A549 (cell line): ENCODE data around the gene FGFR1OP2.
"Not testable (repeated sequence)": the region's sequence is repeated elsewhere in the genome, so short reads cannot be mapped to it uniquely, and the experiment has no call there.

Source experiments
- BHLHE40 ChIP-seq: IDR thresholded peaks from 2 replicates; pipeline ENCODE4 v1.6.1; 2012; ENCODE audit warnings: low read depth, low read length, inconsistent platforms
- CBX8 ChIP-seq: fragments of 200-600 bp; sonication (generic); IDR thresholded peaks from 2 replicates; pipeline ENCODE4 v1.6.1; 2016
- CEBPB ChIP-seq, 2 experiments: fragments of >200 bp in 1 of 2; sonication (Bioruptor Twin) in 1 of 2; formaldehyde crosslinking in 1 of 2; IDR thresholded peaks; 2 replicates each; pipeline ENCODE4 v1.6.1; 2012 to 2016
- CTCF ChIP-seq: fragments of >200 bp; sonication (Bioruptor Twin); formaldehyde crosslinking; IDR thresholded peaks from 3 replicates; pipeline ENCODE4 v1.5.1; 2016
- HDAC2 ChIP-seq: fragments of 200-600 bp; sonication (generic); IDR thresholded peaks from 2 replicates; pipeline ENCODE4 v1.6.1; 2016
- JUN ChIP-seq, 2 experiments: fragments of >200 bp; sonication (Bioruptor Twin); formaldehyde crosslinking; IDR thresholded peaks; 2 replicates in 1 of 2; 3 replicates in 1 of 2; pipeline ENCODE4 v1.6.1; 2016 to 2017
- MAX ChIP-seq: IDR thresholded peaks from 2 replicates; pipeline ENCODE4 v1.6.1; 2012
- MAZ ChIP-seq: fragments of 150-350 bp; IDR thresholded peaks from 2 replicates; pipeline ENCODE4 v1.6.1; 2014; ENCODE audit warnings: antibody characterized with exemption, low read depth, low read length, borderline replicate concordance
- POLR2A ChIP-seq: IDR thresholded peaks from 2 replicates; pipeline ENCODE4 v1.6.1; 2012; ENCODE audit warnings: mild to moderate bottlenecking, low read length
- POLR2AphosphoS2 ChIP-seq: conservative IDR thresholded peaks from 2 replicates; pipeline ENCODE4 v1.6.1; 2012; ENCODE audit warnings: low read length, improper control_type of control experiment, inconsistent platforms
- RAD21 ChIP-seq, 2 experiments: fragments of >200 bp in 1 of 2; sonication (Bioruptor Twin) in 1 of 2; formaldehyde crosslinking in 1 of 2; IDR thresholded peaks in 1 of 2; conservative IDR thresholded peaks in 1 of 2; 2 replicates in 1 of 2; 3 replicates in 1 of 2; pipeline ENCODE4 v1.6.1; 2012 to 2018; ENCODE audit warnings: inconsistent platforms in 1 of 2
- RFX5 ChIP-seq: fragments of 450-650 bp; IDR thresholded peaks from 2 replicates; pipeline ENCODE4 v1.7.1; 2014; ENCODE audit warnings: antibody characterized with exemption, mild to moderate bottlenecking, moderate library complexity
- SMC3 ChIP-seq: fragments of >200 bp; sonication (Bioruptor Twin); formaldehyde crosslinking; IDR thresholded peaks from 3 replicates; pipeline ENCODE4 v1.6.1; 2018; ENCODE audit warnings: inconsistent platforms
- TF ChIP-seq, protein P1 (sequence below): fragments of 200-600 bp; sonication (generic); IDR thresholded peaks from 2 replicates; pipeline ENCODE4 v1.6.1; 2016; ENCODE audit warnings: antibody characterized with exemption, mild to moderate bottlenecking, moderate library complexity

DNA sequence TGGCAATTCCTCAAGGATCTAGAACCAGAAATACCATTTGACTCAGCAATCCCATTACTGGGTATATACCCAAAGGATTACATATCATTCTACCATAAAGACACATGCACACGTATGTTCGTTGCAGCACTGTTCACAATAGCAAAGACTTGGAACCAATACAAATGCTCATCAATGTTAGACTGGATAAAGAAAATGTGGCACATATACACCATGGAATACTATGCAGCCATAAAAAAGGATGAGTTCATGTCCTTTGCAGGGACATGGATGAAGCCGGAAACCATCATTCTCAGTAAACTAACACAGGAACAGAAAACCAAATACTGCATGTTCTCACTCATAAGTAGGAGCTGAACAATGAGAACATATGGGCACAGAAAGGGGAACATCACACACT lies 34.9 kb upstream of the FGFR1OP2 start:
- not testable (repeated sequence) for TF ChIP-seq CEBPB (IDR thresholded peaks at IDR 0.05); JUN (IDR thresholded peaks at IDR 0.05); POLR2A; CTCF; SMC3; MAX; BHLHE40; MAZ; POLR2AphosphoS2; RFX5; CBX8; RAD21 (conservative IDR thresholded peaks at IDR 0.05 in 1 of 2, IDR thresholded peaks at IDR 0.05 in 1 of 2); HDAC2
- TF ChIP-seq, protein P1, sequence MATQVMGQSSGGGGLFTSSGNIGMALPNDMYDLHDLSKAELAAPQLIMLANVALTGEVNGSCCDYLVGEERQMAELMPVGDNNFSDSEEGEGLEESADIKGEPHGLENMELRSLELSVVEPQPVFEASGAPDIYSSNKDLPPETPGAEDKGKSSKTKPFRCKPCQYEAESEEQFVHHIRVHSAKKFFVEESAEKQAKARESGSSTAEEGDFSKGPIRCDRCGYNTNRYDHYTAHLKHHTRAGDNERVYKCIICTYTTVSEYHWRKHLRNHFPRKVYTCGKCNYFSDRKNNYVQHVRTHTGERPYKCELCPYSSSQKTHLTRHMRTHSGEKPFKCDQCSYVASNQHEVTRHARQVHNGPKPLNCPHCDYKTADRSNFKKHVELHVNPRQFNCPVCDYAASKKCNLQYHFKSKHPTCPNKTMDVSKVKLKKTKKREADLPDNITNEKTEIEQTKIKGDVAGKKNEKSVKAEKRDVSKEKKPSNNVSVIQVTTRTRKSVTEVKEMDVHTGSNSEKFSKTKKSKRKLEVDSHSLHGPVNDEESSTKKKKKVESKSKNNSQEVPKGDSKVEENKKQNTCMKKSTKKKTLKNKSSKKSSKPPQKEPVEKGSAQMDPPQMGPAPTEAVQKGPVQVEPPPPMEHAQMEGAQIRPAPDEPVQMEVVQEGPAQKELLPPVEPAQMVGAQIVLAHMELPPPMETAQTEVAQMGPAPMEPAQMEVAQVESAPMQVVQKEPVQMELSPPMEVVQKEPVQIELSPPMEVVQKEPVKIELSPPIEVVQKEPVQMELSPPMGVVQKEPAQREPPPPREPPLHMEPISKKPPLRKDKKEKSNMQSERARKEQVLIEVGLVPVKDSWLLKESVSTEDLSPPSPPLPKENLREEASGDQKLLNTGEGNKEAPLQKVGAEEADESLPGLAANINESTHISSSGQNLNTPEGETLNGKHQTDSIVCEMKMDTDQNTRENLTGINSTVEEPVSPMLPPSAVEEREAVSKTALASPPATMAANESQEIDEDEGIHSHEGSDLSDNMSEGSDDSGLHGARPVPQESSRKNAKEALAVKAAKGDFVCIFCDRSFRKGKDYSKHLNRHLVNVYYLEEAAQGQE = not testable (repeated sequence)
